ENCODE data around the gene IPO13. TPM values are rescaled to one million over a fixed set of nuclear protein-coding genes. Genes with fewer than 3 reads are reported as not detected.
A peak's percentile ranks its signal among the peaks of the same experiment; 100 is the strongest.

The IPO13 gene
- total RNA-seq, 1 experiment from 2014 or later = 24.2 TPM

- DNase-seq = no peak
- CTCF ChIA-PET = interaction anchor here (0.6 to 0.9 kb wide), 3 partner anchors 16 to 546 kb away, joined by 3 to 4 read pairs (median 3); no protein-coding TSS in a partner anchor
- intact Hi-C loops (cut with micrococcal nuclease; ENCODE audit: unreplicated experiment) = no loop called here
These were observed 47.3 kb downstream of the IPO13 start for GRCh38 chr1:43994071-43994470.

GRCh38 chr1:43994794-43995790, 48.3 kb downstream of the IPO13 start:
- no peak overlapping the region for H3K27ac Mint-ChIP-seq (ENCODE audit: unreplicated experiment)
- CTCF ChIA-PET = interaction anchor here (0.5 to 0.6 kb wide), 2 partner anchors 547 to 564 kb away, joined by 3 read pairs; no protein-coding TSS in a partner anchor
- H3K4me1 Mint-ChIP-seq (ENCODE audit: low read depth, unreplicated experiment) = peaks cover 31% of the 10 kb centered on the region
- no peak overlapping the region for H3K4me3 Mint-ChIP-seq (ENCODE audit: low read depth, unreplicated experiment)
- intact Hi-C loops (cut with micrococcal nuclease; ENCODE audit: unreplicated experiment) = no loop called here
- DNase-seq = peak; percentile 46
- TF ChIP-seq CTCF (IDR thresholded peaks at IDR 0.05; ENCODE audit: unreplicated experiment) = no peak
- no peaks in the 10 kb centered on the region for H3K27me3 Mint-ChIP-seq (ENCODE audit: unreplicated experiment)
- no TSS peak for BruUV-seq (replicated peaks)
- peaks cover 87% of the 10 kb centered on the region for H3K36me3 Mint-ChIP-seq (ENCODE audit: insufficient read depth, unreplicated experiment)
- H3K9me3 Mint-ChIP-seq (ENCODE audit: low read depth, unreplicated experiment) = no peaks in the 10 kb centered on the region

More at GRCh38 chr1:43994071-43994470, 47.3 kb downstream of the IPO13 start:
- H3K4me1 Mint-ChIP-seq (ENCODE audit: low read depth, unreplicated experiment) = peaks cover 31% of the 10 kb centered on the region
- no peak for TF ChIP-seq CTCF (IDR thresholded peaks at IDR 0.05; ENCODE audit: unreplicated experiment)
- H3K27ac Mint-ChIP-seq (ENCODE audit: unreplicated experiment) = no peak overlapping the region
- H3K9me3 Mint-ChIP-seq (ENCODE audit: low read depth, unreplicated experiment) = no peaks in the 10 kb centered on the region
- no peak overlapping the region for H3K4me3 Mint-ChIP-seq (ENCODE audit: low read depth, unreplicated experiment)
- H3K36me3 Mint-ChIP-seq (ENCODE audit: insufficient read depth, unreplicated experiment) = peaks cover 82% of the 10 kb centered on the region
- no peaks in the 10 kb centered on the region for H3K27me3 Mint-ChIP-seq (ENCODE audit: unreplicated experiment)
- BruUV-seq (replicated peaks) = no TSS peak

DNA sequence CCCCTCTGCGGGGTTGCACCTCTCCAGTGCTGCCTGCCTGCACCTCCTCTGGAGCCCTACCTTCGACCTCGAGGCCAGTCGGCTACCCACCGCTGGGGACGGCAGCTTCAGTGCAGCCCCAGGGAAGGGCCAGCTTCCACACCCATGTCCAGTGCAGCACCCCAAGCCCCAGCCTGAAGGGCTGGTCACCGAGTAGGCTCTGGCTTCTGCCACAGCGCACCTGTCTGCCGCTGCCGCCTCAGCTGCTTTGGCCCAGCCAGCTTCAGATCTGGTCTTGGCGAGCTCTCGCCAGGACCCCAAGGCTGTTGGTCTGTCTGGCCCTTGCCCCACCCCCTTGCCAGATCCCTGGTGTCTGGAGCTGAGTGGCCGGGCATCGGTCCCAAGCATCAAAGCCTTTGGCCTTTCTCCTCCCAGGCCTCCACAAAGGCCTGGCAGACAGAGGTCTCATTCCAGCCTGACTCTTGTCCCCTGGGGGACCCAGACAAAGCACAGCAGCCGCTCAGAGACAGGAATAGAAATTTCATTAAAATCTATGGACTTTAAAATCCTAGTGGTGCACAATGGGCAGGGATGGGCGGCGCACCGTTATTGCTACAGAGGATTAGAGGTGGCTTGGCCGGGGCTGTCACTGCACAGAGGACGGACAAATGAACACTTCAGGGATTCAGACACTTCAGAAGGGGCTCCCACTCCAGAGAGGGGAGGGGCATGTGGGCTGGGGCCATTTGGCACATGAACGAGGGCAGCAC, 49.4 kb downstream of the IPO13 start:
- CTCF ChIA-PET = interaction anchor here (0.5 kb wide), 1 partner anchor 563 kb away, joined by 3 read pairs; no protein-coding TSS in a partner anchor

More for the DNA sequence above, 49.4 kb downstream of the IPO13 start:
- H3K36me3 Mint-ChIP-seq (ENCODE audit: insufficient read depth, unreplicated experiment) = peaks cover 76% of the 10 kb centered on the region
- H3K9me3 Mint-ChIP-seq (ENCODE audit: low read depth, unreplicated experiment) = no peaks in the 10 kb centered on the region
- H3K27ac Mint-ChIP-seq (ENCODE audit: unreplicated experiment) = no peak overlapping the region
- TF ChIP-seq CTCF (IDR thresholded peaks at IDR 0.05; ENCODE audit: unreplicated experiment) = no peak
- intact Hi-C loops (cut with micrococcal nuclease; ENCODE audit: unreplicated experiment) = no loop called here
- no peaks in the 10 kb centered on the region for H3K27me3 Mint-ChIP-seq (ENCODE audit: unreplicated experiment)
- no TSS peak for BruUV-seq (replicated peaks)
- H3K4me3 Mint-ChIP-seq (ENCODE audit: low read depth, unreplicated experiment) = no peak overlapping the region
- H3K4me1 Mint-ChIP-seq (ENCODE audit: low read depth, unreplicated experiment) = peaks cover 31% of the 10 kb centered on the region
- no peak for DNase-seq
